Epithelial cell of proximal tubule (primary cell): ENCODE results near the gene FAM89A. TPM values are rescaled to one million over a fixed set of nuclear protein-coding genes. Genes with fewer than 3 reads are reported as not detected.
"Not testable (repeated sequence)": the region's sequence is repeated elsewhere in the genome, so short reads cannot be mapped to it uniquely, and the experiment has no call there.

ENCODE experiments used
- DNase-seq: peaks from one replicate; pipeline ENCODE4 v3.0.0-alpha.2; 2011; ENCODE audit warnings: low read depth
- H3K4me3 ChIP-seq: 2 replicates; pipeline ENCODE4 v1.5.1; 2011; ENCODE audit warnings: low read depth, mild to moderate bottlenecking, low read length
- total RNA-seq: library from RNA; depleted of rRNA; stranded (reverse); fragments of >200 nt; gene quantifications from 2 replicates; pipeline ENCODE4 v1.2.3, GENCODE V29; 2015
- TF ChIP-seq, protein P1 (sequence below): conservative IDR thresholded peaks from 2 replicates; pipeline ENCODE4 v1.5.1; 2012; ENCODE audit warnings: low read depth, mild to moderate bottlenecking, low read length

FAM89A gene
- total RNA-seq, 1 donor from 2014 or later, result 2.7 TPM

DNA sequence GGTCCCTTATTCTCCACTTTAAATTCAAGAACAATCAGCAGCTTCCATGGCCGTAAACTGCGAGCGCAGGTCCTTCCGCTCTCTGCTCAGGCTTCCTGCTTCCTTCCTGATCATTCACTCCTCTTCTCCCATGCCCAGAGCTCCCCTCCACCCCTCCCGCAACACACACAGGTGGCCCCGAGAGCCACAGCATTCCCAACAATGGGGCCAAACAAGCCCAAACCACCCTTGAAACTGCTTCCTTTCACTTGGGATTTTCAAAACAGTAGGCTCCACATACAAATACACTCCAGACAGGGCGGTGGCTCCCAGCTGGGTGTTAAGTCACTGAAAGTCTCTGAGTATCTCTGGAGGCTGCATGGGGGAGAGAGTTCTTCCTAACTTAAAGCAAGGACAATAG is 11.4 kb downstream of the FAM89A start:
- TF ChIP-seq, protein P1, sequence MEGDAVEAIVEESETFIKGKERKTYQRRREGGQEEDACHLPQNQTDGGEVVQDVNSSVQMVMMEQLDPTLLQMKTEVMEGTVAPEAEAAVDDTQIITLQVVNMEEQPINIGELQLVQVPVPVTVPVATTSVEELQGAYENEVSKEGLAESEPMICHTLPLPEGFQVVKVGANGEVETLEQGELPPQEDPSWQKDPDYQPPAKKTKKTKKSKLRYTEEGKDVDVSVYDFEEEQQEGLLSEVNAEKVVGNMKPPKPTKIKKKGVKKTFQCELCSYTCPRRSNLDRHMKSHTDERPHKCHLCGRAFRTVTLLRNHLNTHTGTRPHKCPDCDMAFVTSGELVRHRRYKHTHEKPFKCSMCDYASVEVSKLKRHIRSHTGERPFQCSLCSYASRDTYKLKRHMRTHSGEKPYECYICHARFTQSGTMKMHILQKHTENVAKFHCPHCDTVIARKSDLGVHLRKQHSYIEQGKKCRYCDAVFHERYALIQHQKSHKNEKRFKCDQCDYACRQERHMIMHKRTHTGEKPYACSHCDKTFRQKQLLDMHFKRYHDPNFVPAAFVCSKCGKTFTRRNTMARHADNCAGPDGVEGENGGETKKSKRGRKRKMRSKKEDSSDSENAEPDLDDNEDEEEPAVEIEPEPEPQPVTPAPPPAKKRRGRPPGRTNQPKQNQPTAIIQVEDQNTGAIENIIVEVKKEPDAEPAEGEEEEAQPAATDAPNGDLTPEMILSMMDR, result no peak
- DNase-seq, result no peak
- no peak overlapping the region for H3K4me3 ChIP-seq

DNA sequence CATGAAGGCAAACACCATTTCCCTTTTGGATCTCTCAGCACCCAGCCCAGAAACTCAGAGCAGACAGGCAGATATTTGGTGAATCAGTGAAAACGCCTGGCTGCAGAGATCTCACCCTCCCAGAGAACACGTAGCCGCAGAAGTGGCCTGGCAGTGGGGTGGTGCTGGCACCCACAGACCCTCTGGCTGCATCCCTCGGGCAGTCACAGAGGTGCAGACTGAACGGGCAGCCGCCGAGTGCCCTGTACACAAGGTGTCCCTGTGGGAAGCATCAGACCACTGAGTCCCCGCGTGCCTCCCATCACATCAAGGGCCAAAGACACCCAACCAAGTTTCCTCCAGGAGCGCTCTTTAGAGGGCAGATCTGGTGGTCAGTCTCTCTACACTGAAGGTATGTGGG is 12.1 kb downstream of the FAM89A start:
- no peak for DNase-seq
- TF ChIP-seq, protein P1, result no peak

DNA sequence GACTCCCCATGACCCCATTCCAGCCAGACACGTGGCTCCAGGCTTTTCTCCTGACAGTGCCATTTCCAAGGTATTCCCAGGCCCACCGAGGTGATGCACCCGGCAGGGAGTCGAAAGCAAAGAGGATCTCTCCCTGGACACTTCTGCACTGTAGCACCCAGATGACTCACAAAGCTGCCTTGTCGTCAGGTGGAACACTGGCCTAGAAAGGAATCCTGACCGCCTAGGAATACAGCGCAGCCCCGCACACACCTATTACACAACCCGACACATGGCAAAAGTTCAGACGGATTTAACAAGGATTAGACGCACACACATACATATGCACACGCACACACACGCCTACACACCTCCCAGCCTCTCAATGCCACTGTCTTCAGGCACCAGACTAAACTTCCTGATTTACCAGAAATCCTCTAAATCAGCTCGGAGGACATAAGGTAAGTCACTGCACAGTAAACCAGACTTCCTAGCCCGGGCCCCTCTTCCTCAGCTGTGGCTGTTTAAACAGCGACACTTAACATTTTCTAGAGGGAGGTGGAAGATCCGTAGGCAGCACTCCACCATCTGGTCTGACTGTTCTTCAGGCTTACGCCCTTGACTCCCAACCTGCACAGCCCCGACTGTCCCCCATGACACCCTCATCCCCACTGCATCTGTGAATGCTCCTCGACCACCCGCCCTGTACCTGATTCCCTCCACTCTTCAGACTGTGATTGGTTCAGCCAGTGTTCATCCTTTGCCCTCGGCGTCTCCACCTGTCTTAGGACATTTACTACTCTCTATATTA is 12.7 kb downstream of the FAM89A start:
- H3K4me3 ChIP-seq, result no peak overlapping the region
- TF ChIP-seq, protein P1, result no peak
- DNase-seq, result no peak

More for the DNA sequence above, 12.1 kb downstream of the FAM89A start:
- H3K4me3 ChIP-seq, result no peak overlapping the region

DNA sequence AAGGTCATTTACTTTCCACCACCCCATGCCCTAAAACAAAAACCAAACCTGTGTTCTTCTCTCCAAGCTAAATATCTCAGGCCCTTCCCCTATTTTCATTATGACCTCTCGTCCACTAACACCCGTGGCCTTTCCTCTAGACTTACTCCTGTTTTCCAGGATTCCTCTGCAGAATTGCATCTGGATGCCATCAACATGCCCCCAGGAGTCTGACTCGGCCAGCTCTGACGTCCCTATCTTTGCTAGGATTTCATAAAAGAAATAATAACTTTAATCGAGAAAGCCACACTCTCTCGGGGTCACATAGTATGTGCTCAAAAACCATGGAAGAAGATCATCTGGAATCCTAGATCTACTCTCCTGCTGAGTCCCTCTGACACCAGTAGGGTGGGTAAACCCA is 13.5 kb downstream of the FAM89A start:
- H3K4me3 ChIP-seq, result no peak overlapping the region
- TF ChIP-seq, protein P1, result no peak
- no peak for DNase-seq

DNA sequence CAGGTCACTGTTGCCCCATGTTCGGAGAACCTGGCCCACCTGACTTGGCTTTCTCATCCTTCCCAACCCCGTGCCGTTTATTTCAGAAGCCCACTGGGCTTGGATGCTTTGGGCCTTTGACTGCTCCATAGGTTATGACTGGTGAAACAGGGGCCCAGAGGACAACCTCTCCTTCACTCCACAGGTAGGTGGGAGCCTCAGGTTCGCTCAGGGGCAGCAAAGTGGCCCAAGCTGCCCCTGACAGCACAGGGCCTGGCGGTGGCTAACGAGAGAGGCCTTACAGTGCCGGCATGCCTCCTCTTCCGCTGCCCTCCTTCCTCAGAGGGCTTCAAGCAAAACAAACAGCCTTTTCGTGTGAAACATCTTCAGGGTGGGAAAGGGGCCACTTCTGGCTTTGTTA is 16.9 kb downstream of the FAM89A start:
- no peak overlapping the region for H3K4me3 ChIP-seq
- TF ChIP-seq, protein P1, result no peak
- DNase-seq, result no peak

DNA sequence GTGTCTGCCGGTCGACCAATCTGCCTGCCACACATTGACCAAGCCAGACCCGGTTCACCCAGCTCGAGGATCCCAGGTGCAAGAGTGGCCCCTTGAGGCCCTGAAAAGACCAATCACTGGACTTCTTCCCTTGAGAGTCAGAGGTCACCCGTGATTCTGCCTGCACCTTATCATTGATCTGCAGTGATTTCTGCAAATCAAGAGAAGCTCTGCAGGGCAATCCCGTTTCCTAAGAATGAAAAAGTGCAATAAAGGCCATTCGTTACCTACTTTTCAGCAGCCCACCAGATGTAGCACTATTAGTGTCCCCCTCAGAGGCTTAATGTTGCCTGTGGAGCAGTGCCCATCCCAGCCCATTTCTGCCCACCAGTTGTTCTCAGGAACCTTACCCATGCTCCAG is 17.5 kb downstream of the FAM89A start:
- not testable (repeated sequence) for H3K4me3 ChIP-seq, DNase-seq

DNA sequence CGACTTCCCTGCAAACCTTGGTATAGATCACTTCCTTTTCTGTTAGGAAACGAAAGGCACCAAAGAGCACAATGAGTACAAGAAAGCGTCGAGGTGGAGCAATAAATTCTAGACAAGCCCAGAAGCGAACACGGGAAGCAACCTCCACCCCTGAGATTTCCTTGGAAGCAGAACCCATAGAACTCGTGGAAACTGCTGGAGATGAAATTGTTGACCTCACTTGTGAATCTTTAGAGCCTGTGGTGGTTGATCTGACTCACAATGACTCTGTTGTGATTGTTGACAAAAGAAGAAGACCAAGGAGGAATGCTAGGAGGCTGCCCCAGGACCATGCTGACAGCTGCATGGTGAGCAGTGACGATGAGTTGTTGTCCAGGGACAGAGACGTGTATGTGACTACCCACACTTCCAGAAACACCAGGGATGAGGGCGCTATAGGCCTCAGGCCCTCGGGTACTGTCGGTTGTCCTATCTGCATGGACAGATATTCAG is 18.5 kb downstream of the FAM89A start:
- no peak overlapping the region for H3K4me3 ChIP-seq
- TF ChIP-seq, protein P1, result no peak
- DNase-seq, result no peak
